ENCODE measurements around the gene NT5M. TPM values are rescaled to one million over a fixed set of nuclear protein-coding genes. Genes with fewer than 3 reads are reported as not detected.

NT5M gene
- total and polyA plus RNA-seq, 8 donors = 0.72 to 6.6 (median 2.8) TPM; not detected in 2

DNA sequence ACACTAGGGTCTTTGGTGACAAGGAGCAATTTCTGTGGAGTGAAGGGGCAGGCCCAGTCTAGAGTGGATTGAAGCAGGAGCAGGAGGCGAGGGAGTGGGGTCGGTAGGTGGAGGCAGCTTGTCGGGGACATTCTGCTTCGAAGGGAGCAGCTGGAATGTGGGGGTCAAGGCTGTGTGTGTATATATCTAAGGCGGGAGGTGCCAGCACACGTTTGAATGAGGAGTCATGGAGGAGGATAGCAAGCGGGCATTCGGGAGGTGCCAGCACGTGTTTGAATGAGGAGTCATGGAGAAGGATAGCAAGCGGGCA, 17.7 kb downstream of the NT5M start:
- H3K4me3 ChIP-seq = no peak overlapping the region
- WGBS, 5 donors = 87 to 92% (median 89%) methylated on average over 10 of the region's 10 CpGs
- TF ChIP-seq POLR2A (IDR thresholded peaks at IDR 0.05) (no peak), POLR2AphosphoS5 (IDR thresholded peaks at IDR 0.05) (no peak), EP300 (IDR thresholded peaks at IDR 0.05) (no peak)
- TF ChIP-seq, protein P1, sequence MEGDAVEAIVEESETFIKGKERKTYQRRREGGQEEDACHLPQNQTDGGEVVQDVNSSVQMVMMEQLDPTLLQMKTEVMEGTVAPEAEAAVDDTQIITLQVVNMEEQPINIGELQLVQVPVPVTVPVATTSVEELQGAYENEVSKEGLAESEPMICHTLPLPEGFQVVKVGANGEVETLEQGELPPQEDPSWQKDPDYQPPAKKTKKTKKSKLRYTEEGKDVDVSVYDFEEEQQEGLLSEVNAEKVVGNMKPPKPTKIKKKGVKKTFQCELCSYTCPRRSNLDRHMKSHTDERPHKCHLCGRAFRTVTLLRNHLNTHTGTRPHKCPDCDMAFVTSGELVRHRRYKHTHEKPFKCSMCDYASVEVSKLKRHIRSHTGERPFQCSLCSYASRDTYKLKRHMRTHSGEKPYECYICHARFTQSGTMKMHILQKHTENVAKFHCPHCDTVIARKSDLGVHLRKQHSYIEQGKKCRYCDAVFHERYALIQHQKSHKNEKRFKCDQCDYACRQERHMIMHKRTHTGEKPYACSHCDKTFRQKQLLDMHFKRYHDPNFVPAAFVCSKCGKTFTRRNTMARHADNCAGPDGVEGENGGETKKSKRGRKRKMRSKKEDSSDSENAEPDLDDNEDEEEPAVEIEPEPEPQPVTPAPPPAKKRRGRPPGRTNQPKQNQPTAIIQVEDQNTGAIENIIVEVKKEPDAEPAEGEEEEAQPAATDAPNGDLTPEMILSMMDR (IDR thresholded peaks at IDR 0.05) = no peak
- DNase-seq = peak in 1 of 2 donors; percentile 19
- H3K27me3 ChIP-seq = no peaks in the 10 kb centered on the region
- no peak overlapping the region for H3K27ac ChIP-seq
- intact Hi-C loops (cut with DNase I; ENCODE audit: low total_unique reads) = no loop called here
- no peaks in the 10 kb centered on the region for H3K4me1 ChIP-seq
- peaks cover 0 to 27% (median 0%) of the 10 kb centered on the region in 4 donors for H3K36me3 ChIP-seq
- H3K9me3 ChIP-seq = no peaks in the 10 kb centered on the region

DNA sequence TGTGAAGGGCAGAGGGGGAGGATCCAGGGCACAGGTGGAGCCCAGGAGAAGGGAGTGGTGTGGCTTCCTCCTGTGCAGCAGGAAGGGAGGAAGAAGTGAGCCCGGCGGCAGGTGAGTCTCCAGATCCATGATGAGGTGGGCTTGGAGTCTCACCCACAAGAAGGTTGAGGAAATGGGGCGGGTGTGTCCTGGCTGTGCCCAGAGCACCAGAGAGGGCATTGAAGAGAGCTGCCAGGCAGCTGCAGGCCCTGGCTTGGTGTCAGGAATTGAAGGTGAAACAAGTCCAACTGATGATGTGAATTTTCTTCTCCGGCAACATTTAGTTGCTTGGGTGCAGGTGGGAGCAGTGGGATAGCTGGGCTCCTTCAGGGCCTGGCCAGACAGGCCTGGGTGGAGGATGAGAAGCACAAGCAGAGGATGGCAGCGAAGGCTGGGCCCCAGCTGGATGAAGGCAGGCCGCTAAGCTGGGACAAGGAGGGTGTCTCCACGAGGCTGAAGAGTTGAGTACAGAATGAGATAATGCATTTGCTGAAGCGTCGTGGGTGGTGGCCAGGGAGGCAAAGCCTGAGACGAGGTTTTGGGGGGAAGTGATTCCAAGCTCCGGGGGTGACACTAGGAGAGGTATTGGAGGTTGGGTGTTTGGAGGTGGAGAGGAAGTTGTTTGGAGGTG, 18.3 kb downstream of the NT5M start:
- Histone ChIP-seq H3K4me1 (no peaks in the 10 kb centered on the region), H3K9me3 (no peaks in the 10 kb centered on the region), H3K27me3 (no peaks in the 10 kb centered on the region), H3K4me3 (no peak overlapping the region), H3K36me3 (peaks cover 0 to 33% (median 0%) of the 10 kb centered on the region in 4 donors), H3K27ac (no peak overlapping the region)
- 77 to 87% (median 86%) methylated on average over 11 of the region's 11 CpGs for WGBS, 5 donors
- TF ChIP-seq POLR2A (IDR thresholded peaks at IDR 0.05) (no peak), EP300 (IDR thresholded peaks at IDR 0.05) (no peak), POLR2AphosphoS5 (IDR thresholded peaks at IDR 0.05) (no peak)
- TF ChIP-seq, protein P1 (IDR thresholded peaks at IDR 0.05) = no peak
- intact Hi-C loops (cut with DNase I; ENCODE audit: low total_unique reads) = no loop called here
- peak in 1 of 2 donors; percentile 11 for DNase-seq

DNA sequence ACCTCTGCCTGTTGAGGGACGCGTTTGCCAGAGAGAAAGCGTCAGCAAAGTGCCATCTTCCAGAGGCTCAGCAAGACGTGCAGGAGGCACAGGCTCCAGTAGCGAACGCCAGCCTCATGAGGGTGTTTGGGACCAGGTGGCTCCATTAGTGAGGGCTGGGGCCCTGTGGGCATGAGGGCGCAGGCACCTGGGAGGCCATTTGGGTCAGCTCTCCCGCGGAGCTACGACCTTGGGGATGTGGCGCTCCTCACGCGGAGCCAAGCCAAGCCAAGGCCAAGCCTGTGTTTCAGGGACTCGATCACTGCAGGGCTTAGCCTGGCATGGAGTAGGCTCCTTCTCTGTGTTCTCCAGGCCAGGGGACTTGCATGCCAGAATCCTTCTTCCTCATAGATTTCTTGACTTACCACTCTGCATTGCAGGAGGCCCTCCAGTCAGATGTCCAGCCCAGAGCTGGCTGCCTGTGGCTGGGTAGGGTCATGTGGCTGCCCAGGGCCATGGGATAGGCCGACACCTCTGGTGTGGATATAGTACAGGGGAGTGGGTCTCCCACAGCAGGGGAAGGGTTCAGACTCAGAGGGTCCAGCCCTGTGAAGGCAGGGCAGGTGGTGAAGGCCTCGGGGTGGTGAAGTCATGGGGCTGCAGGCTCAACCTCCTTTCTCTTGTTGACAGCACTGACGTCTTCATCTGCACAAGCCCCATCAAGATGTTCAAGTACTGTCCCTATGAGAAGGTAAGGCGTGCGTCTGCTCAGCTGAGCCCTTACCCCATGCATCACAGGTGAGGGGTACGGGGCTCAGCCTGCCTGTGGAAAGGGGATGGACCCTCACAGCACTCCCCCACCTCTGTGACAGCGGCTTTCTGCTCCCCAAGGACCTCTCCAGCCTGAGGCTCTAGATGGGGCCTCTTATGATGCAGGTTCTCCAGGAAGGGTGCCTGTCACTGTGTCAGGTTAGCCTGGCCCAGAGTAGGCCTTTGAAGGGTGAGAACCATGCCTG, 19.6 kb downstream of the NT5M start:
- Histone ChIP-seq H3K36me3 (peaks cover 0 to 36% (median 0%) of the 10 kb centered on the region in 4 donors), H3K4me3 (no peak overlapping the region), H3K4me1 (no peaks in the 10 kb centered on the region), H3K9me3 (no peaks in the 10 kb centered on the region), H3K27ac (no peak overlapping the region), H3K27me3 (no peaks in the 10 kb centered on the region)
- TF ChIP-seq, protein P1 (IDR thresholded peaks at IDR 0.05) = no peak
- TF ChIP-seq POLR2A (IDR thresholded peaks at IDR 0.05) = no peak
- TF ChIP-seq POLR2AphosphoS5 (IDR thresholded peaks at IDR 0.05) = no peak
- no peak for TF ChIP-seq EP300 (IDR thresholded peaks at IDR 0.05)
- DNase-seq = peak in 1 of 2 donors; percentile 18
- 93 to 97% (median 94%) methylated on average over 10 to 21 of the region's 21 CpGs for WGBS, 5 donors
- intact Hi-C loops (cut with DNase I; ENCODE audit: low total_unique reads) = no loop called here

DNA sequence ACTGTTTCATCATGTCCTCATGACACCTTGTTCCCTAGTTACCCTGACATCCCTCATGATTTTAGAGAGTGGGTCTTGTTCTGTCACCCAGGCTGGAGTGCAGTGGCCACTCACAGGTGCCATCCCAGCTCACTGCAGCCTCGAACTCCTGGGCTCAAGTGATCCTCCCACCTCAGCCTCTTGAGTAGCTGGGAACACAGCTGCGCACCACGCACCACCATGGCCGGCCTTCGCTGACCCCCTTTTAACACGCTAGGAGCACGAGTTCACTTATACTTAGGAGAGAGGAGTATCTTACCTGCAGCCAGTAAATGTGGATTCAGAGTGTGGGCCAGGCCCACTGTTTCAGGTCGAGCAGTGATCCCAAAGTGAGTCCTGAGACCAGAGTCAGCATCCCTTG, 21.4 kb downstream of the NT5M start:
- no peak overlapping the region for H3K27ac ChIP-seq
- no peaks in the 10 kb centered on the region for H3K27me3 ChIP-seq
- peaks cover 0 to 36% (median 0%) of the 10 kb centered on the region in 4 donors for H3K36me3 ChIP-seq
- DNase-seq = no peak
- H3K4me1 ChIP-seq = no peaks in the 10 kb centered on the region
- no peaks in the 10 kb centered on the region for H3K9me3 ChIP-seq
- WGBS, 5 donors = 88 to 95% (median 94%) methylated on average over 8 of the region's 8 CpGs
- TF ChIP-seq EP300 (IDR thresholded peaks at IDR 0.05) (no peak), POLR2AphosphoS5 (IDR thresholded peaks at IDR 0.05) (no peak), POLR2A (IDR thresholded peaks at IDR 0.05) (no peak)
- TF ChIP-seq, protein P1 (IDR thresholded peaks at IDR 0.05) = no peak
- no peak overlapping the region for H3K4me3 ChIP-seq
- intact Hi-C loops (cut with DNase I; ENCODE audit: low total_unique reads) = no loop called here
